ENCODE data around the gene DUSP7.

Gene DUSP7

DNA sequence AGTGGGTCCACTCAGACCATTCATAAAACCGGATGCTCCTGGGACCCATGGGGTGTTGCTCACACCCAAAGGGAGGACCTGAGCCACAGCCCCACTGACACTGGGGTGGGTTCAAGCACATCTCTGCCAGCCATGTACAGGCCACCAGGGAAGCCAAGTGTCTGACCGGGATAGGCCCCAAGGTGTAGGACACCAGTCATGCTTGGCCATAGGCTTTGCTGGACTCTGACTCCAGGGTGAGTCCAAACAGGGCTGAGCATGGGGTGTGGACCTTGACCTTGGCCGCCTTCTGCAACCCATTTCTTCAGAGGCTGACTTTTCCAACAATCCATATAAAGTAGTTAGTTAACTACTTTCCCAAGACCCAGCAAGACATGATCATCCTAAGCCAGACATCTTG lies 31.4 kb upstream of the DUSP7 start:
- DNase-seq (ENCODE audit: extremely low spot score), result no peak
- ChIA-PET CTCF (interaction anchor here (1.0 to 3.7 kb wide), 11 partner anchors 9 to 87 kb away, joined by 3 to 16 read pairs (median 3); no protein-coding TSS in a partner anchor), POLR2A (no interaction called here)
- TF ChIP-seq, protein P1, sequence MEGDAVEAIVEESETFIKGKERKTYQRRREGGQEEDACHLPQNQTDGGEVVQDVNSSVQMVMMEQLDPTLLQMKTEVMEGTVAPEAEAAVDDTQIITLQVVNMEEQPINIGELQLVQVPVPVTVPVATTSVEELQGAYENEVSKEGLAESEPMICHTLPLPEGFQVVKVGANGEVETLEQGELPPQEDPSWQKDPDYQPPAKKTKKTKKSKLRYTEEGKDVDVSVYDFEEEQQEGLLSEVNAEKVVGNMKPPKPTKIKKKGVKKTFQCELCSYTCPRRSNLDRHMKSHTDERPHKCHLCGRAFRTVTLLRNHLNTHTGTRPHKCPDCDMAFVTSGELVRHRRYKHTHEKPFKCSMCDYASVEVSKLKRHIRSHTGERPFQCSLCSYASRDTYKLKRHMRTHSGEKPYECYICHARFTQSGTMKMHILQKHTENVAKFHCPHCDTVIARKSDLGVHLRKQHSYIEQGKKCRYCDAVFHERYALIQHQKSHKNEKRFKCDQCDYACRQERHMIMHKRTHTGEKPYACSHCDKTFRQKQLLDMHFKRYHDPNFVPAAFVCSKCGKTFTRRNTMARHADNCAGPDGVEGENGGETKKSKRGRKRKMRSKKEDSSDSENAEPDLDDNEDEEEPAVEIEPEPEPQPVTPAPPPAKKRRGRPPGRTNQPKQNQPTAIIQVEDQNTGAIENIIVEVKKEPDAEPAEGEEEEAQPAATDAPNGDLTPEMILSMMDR (IDR thresholded peaks at IDR 0.05; ENCODE audit: control extremely low read depth, extremely low read depth, low read depth, missing control alignments), result no peak

DNA sequence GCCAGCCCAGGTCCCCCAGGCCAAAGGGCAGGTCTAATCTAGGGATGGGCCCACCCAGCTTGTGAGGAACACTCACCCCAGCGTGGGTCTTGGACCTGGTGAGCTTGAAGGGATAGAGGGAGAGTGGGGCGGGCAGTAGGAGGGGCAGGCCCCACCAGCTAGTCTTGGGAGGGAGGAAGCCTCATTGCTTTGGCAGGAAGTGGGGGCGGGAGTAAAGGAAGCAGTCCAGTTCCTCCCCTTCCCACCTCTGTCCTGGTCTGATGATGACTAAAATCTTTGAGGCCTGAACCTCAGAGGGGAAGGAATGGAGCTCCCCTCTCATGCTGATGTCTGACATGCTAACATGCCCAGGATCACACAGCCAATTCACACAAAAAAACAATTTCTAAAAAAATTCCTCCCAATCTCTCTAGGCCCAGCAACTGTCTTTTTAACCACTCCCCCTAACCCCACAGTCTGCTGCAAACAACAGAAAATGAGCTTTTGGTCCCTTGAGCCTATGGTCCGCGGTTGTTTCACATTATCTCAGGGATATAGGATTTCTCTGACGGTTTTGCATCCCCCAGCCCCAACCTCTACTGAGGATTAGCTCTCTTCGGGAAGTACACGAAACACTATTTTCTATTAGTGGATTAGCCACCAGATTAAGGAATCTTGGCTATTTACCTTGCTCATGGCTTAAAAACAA lies 30.7 kb upstream of the DUSP7 start:
- TF ChIP-seq, protein P1 (IDR thresholded peaks at IDR 0.05; ENCODE audit: control extremely low read depth, extremely low read depth, low read depth, missing control alignments), result no peak
- peak; percentile 48 for DNase-seq (ENCODE audit: extremely low spot score)
- ChIA-PET CTCF (interaction anchor here (1.0 to 3.7 kb wide), 10 partner anchors 9 to 68 kb away, joined by 3 to 16 read pairs (median 4); no protein-coding TSS in a partner anchor), POLR2A (interaction anchor here (0.7 kb wide), 1 partner anchor 442 kb away, joined by 3 read pairs; no protein-coding TSS in a partner anchor)

DNA sequence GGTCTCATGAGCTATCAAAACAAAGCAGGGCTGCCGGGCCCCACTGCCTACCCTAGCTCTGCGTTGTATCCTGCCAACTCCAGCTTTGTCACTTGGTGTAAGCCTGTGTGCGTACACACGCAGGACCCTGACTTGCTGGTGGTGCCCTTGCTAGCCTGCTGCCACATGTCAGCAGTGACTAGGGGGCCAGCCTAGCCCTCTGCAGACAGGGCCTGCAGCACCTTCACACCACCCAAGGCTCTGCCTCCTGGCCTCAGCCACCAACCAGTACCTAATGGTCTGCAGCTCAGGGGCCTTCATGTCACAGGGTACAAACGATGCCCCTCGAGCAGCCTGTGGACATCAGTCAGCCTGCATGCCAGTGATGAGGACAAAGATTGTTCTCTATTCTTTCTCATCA lies 30.1 kb upstream of the DUSP7 start:
- ChIA-PET POLR2A (interaction anchor here (0.7 kb wide), 1 partner anchor 443 kb away, joined by 3 read pairs; no protein-coding TSS in a partner anchor), CTCF (interaction anchor here (1.1 to 3.7 kb wide), 8 partner anchors 10 to 134 kb away, joined by 3 to 16 read pairs (median 3); no protein-coding TSS in a partner anchor)
- TF ChIP-seq, protein P1 (IDR thresholded peaks at IDR 0.05; ENCODE audit: control extremely low read depth, extremely low read depth, low read depth, missing control alignments), result no peak
- no peak for DNase-seq (ENCODE audit: extremely low spot score)

DNA sequence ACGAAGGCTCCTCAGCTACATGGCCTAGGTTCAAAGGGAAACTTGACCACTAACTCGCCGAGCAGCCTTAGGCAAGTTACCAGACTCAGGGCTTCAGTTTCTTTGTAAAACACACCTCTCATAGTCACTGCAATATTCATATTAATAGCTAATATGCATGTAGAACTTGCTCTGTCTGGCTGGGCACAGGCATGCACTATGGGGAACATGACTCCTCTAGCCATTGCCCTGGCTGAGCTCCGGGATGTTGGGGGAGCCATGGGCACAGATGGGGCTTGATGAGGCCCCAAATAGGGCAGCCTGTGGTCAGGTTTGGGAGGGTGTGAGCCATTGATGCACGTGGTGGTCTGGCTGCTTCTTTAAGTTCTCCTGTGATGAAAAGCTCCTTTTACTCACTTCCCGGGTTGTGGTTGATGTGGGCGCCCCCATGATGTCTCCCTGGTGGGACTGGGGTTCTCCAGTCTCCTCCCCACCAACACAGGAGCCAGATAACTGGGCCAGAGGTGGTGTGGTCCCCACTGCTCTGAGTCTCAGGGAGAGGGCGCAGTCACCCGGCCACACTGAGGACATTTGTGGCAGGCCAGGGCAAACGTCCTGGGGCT lies 29.4 kb upstream of the DUSP7 start:
- ChIA-PET POLR2A (no interaction called here), CTCF (interaction anchor here (0.9 to 3.7 kb wide), 8 partner anchors 14 to 135 kb away, joined by 3 to 16 read pairs (median 4); no protein-coding TSS in a partner anchor)
- TF ChIP-seq, protein P1 (IDR thresholded peaks at IDR 0.05; ENCODE audit: control extremely low read depth, extremely low read depth, low read depth, missing control alignments), result no peak
- DNase-seq (ENCODE audit: extremely low spot score), result no peak

DNA sequence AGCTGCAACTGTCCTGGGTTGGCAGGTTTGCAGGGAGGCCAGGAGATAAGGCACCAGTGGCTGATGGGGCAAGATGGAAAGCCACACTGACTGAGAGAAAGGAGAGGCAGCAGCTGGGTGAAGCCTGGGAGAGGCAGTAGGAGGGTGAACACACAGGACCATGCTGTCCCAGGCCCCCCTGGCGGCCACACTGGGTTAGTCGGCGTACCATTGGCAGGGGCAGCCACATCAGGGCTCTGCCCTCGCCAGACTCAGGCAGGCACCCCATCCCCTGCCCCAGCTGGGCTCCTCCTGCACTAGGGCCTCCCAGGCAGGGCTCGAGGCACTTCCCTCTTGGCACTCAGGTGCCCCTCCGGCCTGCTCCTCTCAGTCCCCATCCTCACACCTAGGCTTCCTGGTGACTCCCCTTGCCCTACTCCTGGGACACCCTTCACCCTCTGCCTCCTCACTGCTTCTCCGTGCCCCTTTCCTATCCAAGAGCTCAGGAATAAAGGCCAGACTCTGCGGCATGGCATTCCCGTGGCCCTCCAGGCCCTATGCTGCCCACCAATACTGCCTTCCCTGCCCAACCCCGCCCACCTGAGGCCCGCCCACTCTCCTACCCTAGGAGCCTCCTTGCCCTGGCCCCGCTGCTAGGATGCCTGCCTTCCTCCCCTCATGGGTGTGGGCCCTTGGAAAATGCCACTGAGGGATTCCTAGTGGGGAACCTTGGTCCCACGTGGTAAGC lies 28.7 kb upstream of the DUSP7 start:
- CTCF ChIA-PET, result interaction anchor here (0.9 to 3.7 kb wide), 8 partner anchors 15 to 136 kb away, joined by 3 to 16 read pairs (median 5); no protein-coding TSS in a partner anchor
- POLR2A ChIA-PET, result no interaction called here
- TF ChIP-seq, protein P1 (IDR thresholded peaks at IDR 0.05; ENCODE audit: control extremely low read depth, extremely low read depth, low read depth, missing control alignments), result no peak
- no peak for DNase-seq (ENCODE audit: extremely low spot score)
